Skeletal muscle tissue (tissue), 5 donors: ENCODE measurements around the gene SNRPN. TPM values are rescaled to one million over a fixed set of nuclear protein-coding genes. Genes with fewer than 3 reads are reported as not detected.

Experiments
- H3K27ac ChIP-seq: one replicate; pipeline ENCODE4 v1.7.0; 2013; ENCODE audit warnings: mild to moderate bottlenecking, low read depth, low read length, inconsistent platforms
- H3K27me3 ChIP-seq, 3 donors: one replicate each; pipeline ENCODE4 v1.7.0; 2013; ENCODE audit warnings: low read length in 3 of 3; ENCODE audit not compliant: control insufficient read depth in 3 of 3, insufficient read depth in 3 of 3
- H3K36me3 ChIP-seq, 3 donors: one replicate each; pipeline ENCODE4 v1.7.0; 2013; ENCODE audit warnings: low read length in 3 of 3; ENCODE audit not compliant: control insufficient read depth in 3 of 3, insufficient read depth in 3 of 3
- H3K4me1 ChIP-seq, 3 donors: one replicate each; pipeline ENCODE4 v1.7.0; 2013; ENCODE audit warnings: low read length in 3 of 3, mild to moderate bottlenecking in 3 of 3; ENCODE audit not compliant: control insufficient read depth in 3 of 3, insufficient read depth in 3 of 3
- H3K4me3 ChIP-seq, 3 donors: one replicate each; pipeline ENCODE4 v1.7.0; 2013; ENCODE audit warnings: low read length in 3 of 3
- H3K9ac ChIP-seq, 3 donors: one replicate each; pipeline ENCODE4 v1.7.0; 2013; ENCODE audit warnings: low read length in 3 of 3, mild to moderate bottlenecking in 3 of 3, moderate library complexity in 2 of 3, low read depth in 1 of 3
- H3K9me3 ChIP-seq, 3 donors: one replicate each; pipeline ENCODE4 v1.7.0; 2013; ENCODE audit warnings: low read length in 3 of 3; ENCODE audit not compliant: control insufficient read depth in 3 of 3
- small RNA-seq: library from RNA; depleted of rRNA; stranded (forward); fragments of <200 nt; gene quantifications from one replicate; pipeline ENCODE3, GENCODE V24; 2014
- total RNA-seq: library from RNA; depleted of rRNA; stranded (reverse); fragments of >200 nt; gene quantifications from one replicate; pipeline ENCODE4 v1.2.3, GENCODE V29; 2014
- donor health status: Osteomylitis.

Gene SNRPN
- total RNA-seq, 1 donor from 2014 or later = 150 TPM

DNA sequence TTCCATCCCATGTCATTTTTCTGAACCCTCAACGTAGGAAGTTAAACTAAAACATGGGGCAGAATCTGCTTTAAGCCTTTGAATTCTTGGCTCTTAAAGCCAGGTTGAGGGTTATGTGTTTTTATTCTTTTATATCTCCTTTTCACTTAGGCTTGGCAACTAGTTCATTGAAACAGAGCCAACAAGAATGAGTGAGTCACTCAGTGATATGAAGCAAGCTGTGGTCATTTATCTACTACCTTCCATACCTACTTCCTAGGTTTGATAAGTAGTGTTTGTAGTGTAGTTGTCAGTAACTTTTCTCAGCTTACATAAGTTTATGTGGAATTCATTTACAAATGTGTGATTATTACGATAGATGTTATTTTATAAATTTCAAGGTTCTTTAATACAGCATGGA is 67.4 kb downstream of the SNRPN start:
- Histone ChIP-seq H3K36me3 (peaks cover 5 to 37% (median 24%) of the 10 kb centered on the region in 3 donors), H3K27me3 (no peaks in the 10 kb centered on the region), H3K27ac (no peak overlapping the region), H3K9ac (no peak overlapping the region), H3K4me1 (no peaks in the 10 kb centered on the region), H3K9me3 (peaks cover 0 to 8% (median 0%) of the 10 kb centered on the region in 3 donors), H3K4me3 (no peak overlapping the region)

Small RNA genes lying within 50 kb of the gene (small RNA-seq; reads per million reads assigned to genes)
- gene AC090602.1 (not detected), gene AC124312.4 (not detected), gene AC124312.5 (not detected)

Other genes with a start within 250 kb of the SNRPN start
- gene SNURF, start within 50 bp of the SNRPN start, total RNA-seq = 36.0 TPM